Measurements from ENCODE around the gene RDH13. TPM values are rescaled to one million over a fixed set of nuclear protein-coding genes. Genes with fewer than 3 reads are reported as not detected.
A peak's percentile ranks its signal among the peaks of the same experiment; 100 is the strongest.

Gene RDH13
- total RNA-seq, 2 experiments from 2014 or later, result 30.9 to 33.1 TPM

DNA sequence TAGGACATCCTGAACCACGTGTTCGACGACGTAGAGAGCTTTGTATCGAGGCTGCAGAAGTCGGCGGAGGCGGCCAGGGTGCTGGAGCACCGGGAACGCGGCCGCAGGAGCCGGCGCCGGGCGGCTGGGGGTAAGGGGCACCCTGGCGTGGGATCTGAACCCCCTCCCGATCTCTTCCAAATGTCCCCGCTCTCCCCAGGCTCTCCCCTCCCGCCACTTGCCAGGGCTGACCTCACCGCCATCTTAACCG lies 18.7 kb upstream of the RDH13 start:
- ATAC-seq (no peak), DNase-seq (no peak)
- Mint-ChIP-seq H3K36me3 (ENCODE audit: low read depth) (peaks cover 13% of the 10 kb centered on the region), H3K27me3 (ENCODE audit: low read depth) (peaks cover 39% of the 10 kb centered on the region), H3K4me1 (ENCODE audit: low read depth) (peaks cover 30% of the 10 kb centered on the region), H3K9me3 (ENCODE audit: insufficient read depth) (no peaks in the 10 kb centered on the region), H3K27ac (peak overlapping the region; percentile 93), H3K4me3 (peak overlapping the region; percentile 76)
- CTCF ChIA-PET, result interaction anchor here (1.3 kb wide), 1 partner anchor 16 kb away, joined by 5 read pairs; no protein-coding TSS in a partner anchor
- POLR2A ChIA-PET, result interaction anchor here (1.0 kb wide), 1 partner anchor 19 kb away, joined by 3 read pairs; the partner anchor contains the start of gene RDH13

DNA sequence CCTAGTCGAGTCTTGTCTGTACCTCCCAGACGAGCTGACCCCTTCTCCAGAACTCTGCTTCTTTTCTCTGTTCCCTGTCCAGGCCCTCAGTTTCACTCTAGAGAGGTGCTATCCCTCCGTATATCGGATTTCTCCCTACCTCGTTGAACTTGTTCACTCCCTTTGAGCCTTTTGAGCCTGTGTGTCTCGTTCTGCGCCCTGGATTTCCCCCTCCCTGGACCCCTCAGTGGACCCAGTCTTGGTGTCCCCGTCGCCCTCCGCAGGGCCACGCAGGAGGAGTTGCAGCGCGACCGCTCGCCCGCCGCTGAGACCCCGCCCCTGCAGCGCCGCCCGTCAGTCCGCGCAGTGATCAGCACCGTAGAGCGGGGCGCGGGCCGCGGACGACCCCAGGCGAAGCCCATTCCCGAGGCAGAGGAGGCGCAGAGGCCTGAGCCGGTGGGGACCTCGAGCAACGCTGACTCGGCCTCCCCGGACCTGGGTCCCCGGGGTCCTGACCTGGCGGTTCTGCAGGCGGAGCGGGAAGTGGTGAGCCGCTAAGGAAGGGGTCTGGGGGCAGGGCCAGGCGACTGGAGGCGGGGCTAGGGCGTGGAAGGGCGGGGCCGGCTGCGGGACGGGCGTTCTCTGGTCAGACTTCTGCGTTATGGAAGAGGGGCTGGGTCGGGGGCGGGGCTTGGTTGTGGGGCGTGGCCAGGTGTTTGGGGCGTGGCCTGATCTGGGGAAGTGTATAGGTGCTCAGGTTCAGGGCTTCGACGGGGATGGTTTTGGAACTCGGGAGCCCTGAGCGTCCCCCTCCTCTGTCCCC lies 18.2 kb upstream of the RDH13 start:
- DNase-seq, result peak; percentile 97
- ChIA-PET POLR2A (interaction anchor here (0.8 to 1.5 kb wide), 6 partner anchors 14 to 37 kb away, joined by 3 to 4 read pairs (median 3); partner anchors contain the start of gene RDH13), CTCF (interaction anchor here (1.2 to 1.3 kb wide), 2 partner anchors 8 to 16 kb away, joined by 5 read pairs; no protein-coding TSS in a partner anchor)
- peak overlapping the region; percentile 76 for H3K4me3 Mint-ChIP-seq
- H3K4me1 Mint-ChIP-seq (ENCODE audit: low read depth), result peaks cover 30% of the 10 kb centered on the region
- peaks cover 41% of the 10 kb centered on the region for H3K27me3 Mint-ChIP-seq (ENCODE audit: low read depth)
- H3K9me3 Mint-ChIP-seq (ENCODE audit: insufficient read depth), result no peaks in the 10 kb centered on the region
- peak; percentile 81 for ATAC-seq
- H3K27ac Mint-ChIP-seq, result peak overlapping the region; percentile 93
- peaks cover 13% of the 10 kb centered on the region for H3K36me3 Mint-ChIP-seq (ENCODE audit: low read depth)

DNA sequence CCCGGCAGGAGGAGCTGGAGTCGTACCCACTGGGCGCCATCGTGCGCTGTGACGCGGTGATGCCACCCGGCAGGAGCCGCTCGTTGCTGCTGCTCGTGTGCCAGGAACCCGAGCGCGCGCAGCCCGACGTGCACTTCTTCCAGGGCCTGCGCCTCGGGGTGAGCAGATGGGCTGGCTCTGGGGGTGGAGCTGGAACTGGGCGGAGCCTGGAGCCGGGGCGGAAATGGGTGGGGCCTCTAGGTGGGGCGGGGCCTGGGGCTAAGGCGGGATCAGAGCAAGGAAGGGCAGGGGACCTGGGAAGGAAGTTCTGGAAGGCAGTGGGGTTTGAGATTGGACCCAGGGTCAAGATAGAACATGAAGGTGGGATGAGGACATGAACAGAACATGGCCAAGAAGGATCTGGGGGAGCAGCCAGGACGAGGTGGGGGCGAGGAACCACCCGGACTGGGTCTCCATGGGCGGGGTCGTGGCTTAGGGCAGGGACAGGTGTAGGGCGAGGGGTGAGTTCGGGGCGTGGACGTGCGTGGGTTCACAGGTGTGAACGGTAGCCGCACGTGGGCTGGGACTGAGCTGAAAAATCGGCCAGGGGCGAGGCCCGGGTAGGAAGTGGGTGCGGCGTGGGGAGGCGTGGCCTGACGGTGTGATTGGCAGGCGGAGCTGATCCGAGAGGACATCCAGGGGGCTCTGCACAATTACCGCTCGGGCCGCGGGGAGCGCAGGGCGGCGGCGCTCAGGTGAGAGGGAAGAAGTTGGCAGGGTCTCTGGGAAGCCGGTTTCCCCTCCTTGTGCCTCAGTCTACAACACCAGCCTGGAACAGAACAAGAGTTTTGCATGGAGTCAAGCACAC lies 17.4 kb upstream of the RDH13 start:
- peak; percentile 90 for DNase-seq
- peak overlapping the region; percentile 93 for H3K27ac Mint-ChIP-seq
- peak overlapping the region; percentile 76 for H3K4me3 Mint-ChIP-seq
- H3K36me3 Mint-ChIP-seq (ENCODE audit: low read depth), result peaks cover 13% of the 10 kb centered on the region
- H3K27me3 Mint-ChIP-seq (ENCODE audit: low read depth), result peaks cover 36% of the 10 kb centered on the region
- ChIA-PET CTCF (interaction anchor here (1.0 to 1.5 kb wide), 5 partner anchors 8 to 85 kb away, joined by 4 to 6 read pairs (median 5); partner anchors contain the start of gene DNAAF3), POLR2A (interaction anchor here (0.5 to 1.5 kb wide), 6 partner anchors 13 to 442 kb away, joined by 3 to 4 read pairs (median 3); partner anchors contain the start of gene RDH13)
- H3K9me3 Mint-ChIP-seq (ENCODE audit: insufficient read depth), result no peaks in the 10 kb centered on the region
- ATAC-seq, result peak; percentile 52
- peaks cover 30% of the 10 kb centered on the region for H3K4me1 Mint-ChIP-seq (ENCODE audit: low read depth)

DNA sequence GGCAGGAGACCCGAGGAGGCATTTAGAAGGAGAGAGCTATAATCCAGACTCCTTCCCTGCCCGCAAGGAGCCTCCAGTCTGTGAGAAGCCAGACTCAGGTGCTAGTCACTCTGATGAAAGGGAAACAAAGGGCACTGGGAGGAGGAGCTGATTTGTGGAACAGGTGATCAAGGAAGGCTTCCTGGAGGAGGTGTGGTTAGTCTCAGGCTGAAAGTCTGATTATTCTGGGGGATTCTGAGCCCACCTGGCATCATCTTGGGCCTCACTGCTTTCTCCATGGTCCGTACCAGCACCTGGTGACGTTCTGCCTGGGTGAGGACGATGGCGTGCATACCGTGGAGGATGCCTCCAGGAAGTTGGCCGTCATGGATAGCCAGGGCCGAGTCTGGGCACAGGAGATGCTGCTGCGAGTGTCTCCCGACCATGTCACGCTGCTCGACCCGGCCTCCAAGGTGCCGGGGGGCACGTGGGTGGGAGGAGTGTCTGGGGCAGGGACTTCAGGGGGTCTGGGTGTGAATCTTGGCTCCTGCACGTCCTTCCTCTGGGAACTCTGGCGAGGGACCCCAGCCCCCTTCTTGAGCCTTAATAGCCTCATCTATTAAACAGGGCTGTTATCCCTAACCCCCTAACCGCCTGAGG lies 16.6 kb upstream of the RDH13 start:
- Mint-ChIP-seq H3K27ac (peak overlapping the region; percentile 93), H3K4me1 (ENCODE audit: low read depth) (peaks cover 30% of the 10 kb centered on the region), H3K9me3 (ENCODE audit: insufficient read depth) (no peaks in the 10 kb centered on the region), H3K27me3 (ENCODE audit: low read depth) (peaks cover 35% of the 10 kb centered on the region), H3K4me3 (peak overlapping the region; percentile 76), H3K36me3 (ENCODE audit: low read depth) (peaks cover 13% of the 10 kb centered on the region)
- CTCF ChIA-PET, result interaction anchor here (0.6 to 1.5 kb wide), 4 partner anchors 9 to 1226 kb away, joined by 3 to 6 read pairs (median 4); partner anchors contain the start of gene DNAAF3
- POLR2A ChIA-PET, result interaction anchor here (1.5 kb wide), 1 partner anchor 14 kb away, joined by 3 read pairs; no protein-coding TSS in a partner anchor
- ATAC-seq (no peak), DNase-seq (no peak)

DNA sequence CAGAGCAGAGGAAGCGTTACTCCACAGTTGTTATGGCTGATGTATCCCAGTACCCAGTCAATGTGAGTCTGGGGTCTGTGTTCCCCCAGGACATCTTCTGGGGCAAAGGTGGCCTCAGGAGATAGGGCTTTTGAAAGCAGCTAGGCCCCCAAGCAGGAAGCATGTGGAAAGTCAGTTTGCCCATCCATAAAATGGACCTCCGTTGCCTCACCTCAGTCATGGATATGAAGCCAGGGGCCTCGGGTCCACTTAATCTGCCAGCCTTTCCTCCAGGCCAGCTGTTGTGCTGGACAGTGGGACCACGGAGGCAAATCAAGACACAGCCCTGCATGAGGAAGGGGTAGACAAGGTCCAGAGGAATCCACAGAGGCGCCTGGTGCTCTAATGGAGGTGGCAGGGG lies 16.0 kb upstream of the RDH13 start:
- no peak overlapping the region for H3K4me3 Mint-ChIP-seq
- CTCF ChIA-PET, result interaction anchor here (0.6 to 1.5 kb wide), 2 partner anchors 82 to 1225 kb away, joined by 3 to 5 read pairs; no protein-coding TSS in a partner anchor

DNA sequence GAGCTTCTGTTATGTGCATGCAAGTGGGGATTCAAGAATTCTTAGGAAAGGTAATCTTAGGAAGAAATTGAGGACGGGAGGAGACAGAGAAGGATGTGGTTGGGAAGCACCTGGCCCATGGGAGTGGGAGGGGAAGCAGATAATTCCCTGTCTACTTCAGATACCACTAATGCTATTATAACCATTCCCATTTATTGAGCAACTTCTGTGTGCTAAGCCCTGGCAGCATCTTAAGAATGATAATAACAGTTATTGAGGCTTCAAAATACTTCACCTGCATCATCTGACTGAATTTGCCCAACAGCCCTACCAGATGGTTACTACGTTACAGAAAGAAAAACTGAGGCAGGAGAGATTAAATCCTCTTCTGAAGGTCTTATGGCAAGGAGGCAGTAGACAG lies 14.2 kb upstream of the RDH13 start:
- no peaks in the 10 kb centered on the region for H3K9me3 Mint-ChIP-seq (ENCODE audit: insufficient read depth)
- peaks cover 9% of the 10 kb centered on the region for H3K36me3 Mint-ChIP-seq (ENCODE audit: low read depth)
- no peak for DNase-seq
- ChIA-PET POLR2A (interaction anchor here (0.8 kb wide), 1 partner anchor 12 kb away, joined by 3 read pairs; no protein-coding TSS in a partner anchor), CTCF (no interaction called here)
- H3K27me3 Mint-ChIP-seq (ENCODE audit: low read depth), result peaks cover 26% of the 10 kb centered on the region
- no peak for ATAC-seq
- no peak overlapping the region for H3K27ac Mint-ChIP-seq
- H3K4me3 Mint-ChIP-seq, result no peak overlapping the region
- peaks cover 25% of the 10 kb centered on the region for H3K4me1 Mint-ChIP-seq (ENCODE audit: low read depth)

More for the DNA sequence above, 16.0 kb upstream of the RDH13 start:
- ATAC-seq, result no peak
- H3K27ac Mint-ChIP-seq, result peak overlapping the region; percentile 70
- peaks cover 13% of the 10 kb centered on the region for H3K36me3 Mint-ChIP-seq (ENCODE audit: low read depth)
- peaks cover 30% of the 10 kb centered on the region for H3K4me1 Mint-ChIP-seq (ENCODE audit: low read depth)
- POLR2A ChIA-PET, result no interaction called here
- DNase-seq, result no peak
- peaks cover 34% of the 10 kb centered on the region for H3K27me3 Mint-ChIP-seq (ENCODE audit: low read depth)
- H3K9me3 Mint-ChIP-seq (ENCODE audit: insufficient read depth), result no peaks in the 10 kb centered on the region

DNA sequence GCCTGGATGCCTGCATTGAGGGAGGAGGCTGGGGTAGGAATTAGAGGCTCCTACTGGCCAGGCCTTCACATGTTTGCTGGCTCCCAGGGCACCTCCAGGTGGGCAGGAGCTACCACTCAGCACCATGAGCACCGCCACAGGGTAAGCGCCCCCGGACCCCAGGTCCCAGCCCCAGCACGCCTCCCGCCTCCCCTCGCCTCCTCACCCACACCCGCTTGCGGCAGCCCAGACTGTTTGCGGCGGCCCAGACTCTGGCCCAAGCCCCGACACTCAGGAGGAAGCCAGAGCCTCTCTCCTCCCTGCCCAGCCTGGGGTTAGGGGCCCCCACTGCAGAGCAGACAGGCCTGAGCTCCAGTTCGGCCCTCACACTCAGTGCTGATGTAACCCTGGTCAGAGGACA lies 13.4 kb upstream of the RDH13 start:
- H3K4me3 Mint-ChIP-seq, result no peak overlapping the region
- ChIA-PET CTCF (no interaction called here), POLR2A (interaction anchor here (0.8 kb wide), 1 partner anchor 11 kb away, joined by 3 read pairs; no protein-coding TSS in a partner anchor)
- H3K9me3 Mint-ChIP-seq (ENCODE audit: insufficient read depth), result no peaks in the 10 kb centered on the region
- DNase-seq (no peak), ATAC-seq (no peak)
- peaks cover 9% of the 10 kb centered on the region for H3K36me3 Mint-ChIP-seq (ENCODE audit: low read depth)
- H3K27me3 Mint-ChIP-seq (ENCODE audit: low read depth), result peaks cover 27% of the 10 kb centered on the region
- peaks cover 20% of the 10 kb centered on the region for H3K4me1 Mint-ChIP-seq (ENCODE audit: low read depth)
- H3K27ac Mint-ChIP-seq, result no peak overlapping the region

DNA sequence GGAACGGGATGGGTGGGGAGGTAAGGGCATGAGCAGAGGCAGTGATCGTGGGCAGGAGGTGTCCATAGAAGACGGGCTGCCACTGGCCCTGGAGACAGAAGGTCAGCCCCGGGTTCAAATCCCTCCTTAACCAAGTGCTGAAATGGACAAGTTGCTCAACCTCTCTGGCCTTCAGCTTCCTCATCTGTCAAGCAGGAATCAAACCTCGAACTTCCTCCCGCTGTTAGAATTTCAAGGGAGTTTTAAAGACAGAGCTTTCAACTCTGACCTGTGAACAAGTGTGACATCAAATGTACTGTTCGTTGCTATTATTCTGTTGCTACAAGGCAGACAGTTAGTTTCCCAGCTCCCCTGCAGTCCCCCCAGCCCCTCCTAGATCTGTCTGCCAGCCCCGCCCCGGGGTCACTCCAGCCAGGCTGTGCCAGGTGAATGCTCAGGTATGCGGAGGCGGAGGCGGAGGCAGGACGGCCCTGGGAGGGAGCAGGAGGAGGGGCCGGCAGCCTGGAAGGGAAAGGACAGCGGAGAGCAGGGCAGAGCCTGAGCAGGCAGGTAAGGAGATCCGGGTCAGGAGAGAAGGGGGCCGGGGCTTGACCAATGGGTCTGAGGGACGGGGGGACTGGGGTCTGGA lies 12.5 kb upstream of the RDH13 start, which contains the start of gene EPS8L1:
EPS8L1 (plus strand) TSS at position 499 of the 628 bp plus-strand sequence. CDS start 576 bp downstream, outside the sequence.
- peaks cover 9% of the 10 kb centered on the region for H3K36me3 Mint-ChIP-seq (ENCODE audit: low read depth)
- H3K4me1 Mint-ChIP-seq (ENCODE audit: low read depth), result peaks cover 14% of the 10 kb centered on the region
- H3K27ac Mint-ChIP-seq, result no peak within 1 kb of the TSS
- H3K27me3 Mint-ChIP-seq (ENCODE audit: low read depth), result peaks cover 28% of the 10 kb centered on the region
- no peaks in the 10 kb centered on the region for H3K9me3 Mint-ChIP-seq (ENCODE audit: insufficient read depth)
- ChIA-PET CTCF (no interaction called here), POLR2A (no interaction called here)
- ATAC-seq (no peak), DNase-seq (no peak)
- no peak within 1 kb of the TSS for H3K4me3 Mint-ChIP-seq

DNA sequence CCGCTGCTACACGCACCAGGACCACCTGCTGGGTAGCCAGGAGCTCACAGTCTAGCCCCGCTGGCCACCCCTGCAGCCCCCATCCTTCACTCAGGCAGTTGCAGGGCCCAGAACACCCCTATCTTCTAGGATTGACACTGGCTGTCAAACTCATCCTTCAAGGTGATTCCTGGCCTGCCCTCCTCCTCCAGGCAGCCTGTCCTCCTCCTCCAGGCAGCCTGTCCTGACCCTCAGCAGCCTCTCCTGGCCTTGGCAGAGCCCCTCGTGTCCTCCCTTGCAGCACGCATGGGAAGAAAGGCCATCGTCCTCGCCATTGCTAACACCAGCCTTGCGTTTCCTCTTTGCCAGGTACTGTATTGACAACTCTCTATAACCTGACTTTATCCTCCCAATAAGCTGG lies 9.0 kb upstream of the RDH13 start:
- no peak overlapping the region for H3K4me3 Mint-ChIP-seq
- POLR2A ChIA-PET, result no interaction called here
- peaks cover 49% of the 10 kb centered on the region for H3K27me3 Mint-ChIP-seq (ENCODE audit: low read depth)
- no peak for ATAC-seq
- no peak overlapping the region for H3K27ac Mint-ChIP-seq
- no peaks in the 10 kb centered on the region for H3K36me3 Mint-ChIP-seq (ENCODE audit: low read depth)
- H3K9me3 Mint-ChIP-seq (ENCODE audit: insufficient read depth), result no peaks in the 10 kb centered on the region
- H3K4me1 Mint-ChIP-seq (ENCODE audit: low read depth), result peaks cover 9% of the 10 kb centered on the region
- no peak for DNase-seq
- CTCF ChIA-PET, result no interaction called here

DNA sequence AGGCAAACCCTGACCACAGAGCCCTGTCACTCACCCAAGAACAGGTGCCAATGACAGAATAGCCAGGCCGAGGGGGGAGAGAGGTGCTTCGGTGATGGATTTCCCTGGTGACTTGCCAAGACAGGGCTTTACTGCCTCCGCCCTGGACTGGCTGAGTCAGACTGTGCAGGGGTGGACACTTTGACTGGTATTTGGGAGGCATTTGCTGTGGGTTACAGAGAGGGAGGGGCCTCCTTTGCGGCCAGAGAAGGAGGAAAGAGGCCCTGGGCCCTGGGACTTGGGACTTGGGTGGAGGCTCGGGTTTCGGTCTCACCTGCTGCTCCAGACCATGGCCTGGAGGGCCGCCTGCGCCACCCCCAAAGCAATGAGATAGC lies 8.2 kb upstream of the RDH13 start:
- Mint-ChIP-seq H3K27ac (no peak overlapping the region), H3K4me3 (no peak overlapping the region), H3K4me1 (ENCODE audit: low read depth) (peaks cover 9% of the 10 kb centered on the region), H3K27me3 (ENCODE audit: low read depth) (peaks cover 53% of the 10 kb centered on the region), H3K36me3 (ENCODE audit: low read depth) (no peaks in the 10 kb centered on the region), H3K9me3 (ENCODE audit: insufficient read depth) (no peaks in the 10 kb centered on the region)
- ATAC-seq (no peak), DNase-seq (no peak)
- ChIA-PET POLR2A (no interaction called here), CTCF (no interaction called here)
